Measurements from ENCODE around the gene SHOX.
"Not testable (repeated sequence)": the region's sequence is repeated elsewhere in the genome, so short reads cannot be mapped to it uniquely, and the experiment has no call there.

Gene SHOX

DNA sequence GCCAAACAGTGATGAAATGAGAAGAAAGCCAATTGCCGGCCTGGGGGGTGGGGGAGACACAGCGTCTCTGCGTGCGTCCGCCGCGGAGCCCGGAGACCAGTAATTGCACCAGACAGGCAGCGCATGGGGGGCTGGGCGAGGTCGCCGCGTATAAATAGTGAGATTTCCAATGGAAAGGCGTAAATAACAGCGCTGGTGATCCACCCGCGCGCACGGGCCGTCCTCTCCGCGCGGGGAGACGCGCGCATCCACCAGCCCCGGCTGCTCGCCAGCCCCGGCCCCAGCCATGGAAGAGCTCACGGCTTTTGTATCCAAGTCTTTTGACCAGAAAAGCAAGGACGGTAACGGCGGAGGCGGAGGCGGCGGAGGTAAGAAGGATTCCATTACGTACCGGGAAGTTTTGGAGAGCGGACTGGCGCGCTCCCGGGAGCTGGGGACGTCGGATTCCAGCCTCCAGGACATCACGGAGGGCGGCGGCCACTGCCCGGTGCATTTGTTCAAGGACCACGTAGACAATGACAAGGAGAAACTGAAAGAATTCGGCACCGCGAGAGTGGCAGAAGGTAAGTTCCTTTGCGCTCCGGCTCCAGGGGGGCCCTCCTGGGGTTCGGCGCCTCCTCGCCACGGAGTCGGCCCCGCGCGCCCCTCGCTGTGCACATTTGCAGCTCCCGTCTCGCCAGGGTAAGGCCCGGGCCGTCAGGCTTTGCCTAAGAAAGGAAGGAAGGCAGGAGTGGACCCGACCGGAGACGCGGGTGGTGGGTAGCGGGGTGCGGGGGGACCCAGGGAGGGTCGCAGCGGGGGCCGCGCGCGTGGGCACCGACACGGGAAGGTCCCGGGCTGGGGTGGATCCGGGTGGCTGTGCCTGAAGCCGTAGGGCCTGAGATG, at the start of gene SHOX:
Gene SHOX, plus strand, starts transcription at position 180 of the 885 bp plus-strand sequence. Its CDS starts 107 bp downstream, at position 287.
- Histone ChIP-seq H3K4me3 (no peak within 1 kb of the TSS), H4K20me1 (peaks cover 30% of the 10 kb centered on the region; the same call in 1 of the 2 replicates), H3K4me1 (peaks cover 12% of the 10 kb centered on the region), H3K4me2 (no peak within 1 kb of the TSS), H3K9ac (no peak within 1 kb of the TSS), H3K9me3 (peaks cover 58% of the 10 kb centered on the region), H3K27me3 (peaks cover 91% of the 10 kb centered on the region), H3K36me3 (no peaks in the 10 kb centered on the region), H3K27ac (no peak within 1 kb of the TSS)
- no peak for TF ChIP-seq Cebpa-rat (IDR thresholded peaks at IDR 0.05)

GRCh38 chrX:581066-581465, 49.5 kb upstream of the SHOX start:
- no peaks in the 10 kb centered on the region for H3K4me1 ChIP-seq
- no peaks in the 10 kb centered on the region for H4K20me1 ChIP-seq
- TF ChIP-seq Cebpa-rat (IDR thresholded peaks at IDR 0.05) = no peak

DNA sequence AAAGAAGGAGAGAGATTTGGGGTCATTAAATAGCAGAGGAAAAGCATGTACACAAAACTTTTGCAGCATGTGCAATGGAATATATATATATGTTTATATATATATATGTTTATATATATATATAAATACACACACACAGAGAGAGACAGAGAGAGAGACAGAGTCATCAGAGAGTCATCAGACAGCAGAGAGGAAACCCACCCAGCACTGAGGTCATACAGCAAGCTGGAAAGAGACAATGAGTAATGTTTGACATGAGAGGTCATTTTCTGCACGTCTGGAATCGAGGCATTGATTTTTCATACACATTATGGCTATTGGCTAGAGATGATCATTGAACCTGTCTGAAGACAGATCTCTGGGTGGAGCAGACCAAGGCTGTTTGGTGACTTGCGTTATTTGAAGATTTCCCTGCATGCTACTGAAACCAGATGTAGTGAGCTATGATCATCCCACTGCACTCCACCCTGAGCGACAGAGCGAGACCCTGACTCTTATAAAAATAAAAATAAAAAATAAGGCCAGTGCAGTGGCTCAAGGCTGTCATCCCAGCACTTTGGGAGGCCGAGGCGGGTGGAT, 48.8 kb upstream of the SHOX start:
- Histone ChIP-seq H3K4me2 (no peak overlapping the region), H3K4me3 (no peak overlapping the region), H3K9me3 (no peaks in the 10 kb centered on the region), H3K4me1 (no peaks in the 10 kb centered on the region), H3K9ac (no peak overlapping the region), H3K36me3 (no peaks in the 10 kb centered on the region), H3K27me3 (no peaks in the 10 kb centered on the region), H3K27ac (no peak overlapping the region), H4K20me1 (no peaks in the 10 kb centered on the region)
- no peak for TF ChIP-seq Cebpa-rat (IDR thresholded peaks at IDR 0.05)

More at GRCh38 chrX:581066-581465, 49.5 kb upstream of the SHOX start:
- Histone ChIP-seq H3K27ac (no peak overlapping the region), H3K36me3 (no peaks in the 10 kb centered on the region), H3K4me2 (no peak overlapping the region), H3K27me3 (no peaks in the 10 kb centered on the region), H3K9ac (no peak overlapping the region), H3K9me3 (no peaks in the 10 kb centered on the region), H3K4me3 (no peak overlapping the region)

DNA sequence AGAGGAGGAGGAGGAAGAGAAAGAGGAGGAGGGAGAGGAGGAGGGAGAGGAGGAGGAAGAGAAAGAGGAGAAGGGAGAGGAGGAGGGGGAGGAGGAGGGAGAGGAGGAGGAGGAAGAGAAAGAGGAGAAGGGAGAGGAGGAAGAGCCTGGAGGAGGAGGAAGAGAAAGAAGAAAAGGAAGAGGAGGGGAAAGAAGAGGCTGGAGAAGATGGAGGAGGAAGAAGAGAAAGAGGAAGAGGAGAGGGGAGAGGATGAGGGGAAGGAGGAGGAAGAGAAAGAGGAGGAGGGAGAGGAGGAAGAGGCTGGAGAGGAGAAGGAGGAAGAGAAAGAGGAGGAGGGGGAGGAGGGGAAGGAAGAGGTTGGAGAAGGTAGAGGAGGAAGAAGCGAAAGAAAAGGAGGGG, 46.0 kb upstream of the SHOX start:
- H3K4me2 ChIP-seq = no peak overlapping the region
- TF ChIP-seq Cebpa-rat (IDR thresholded peaks at IDR 0.05) = no peak
- H4K20me1 ChIP-seq = no peaks in the 10 kb centered on the region

DNA sequence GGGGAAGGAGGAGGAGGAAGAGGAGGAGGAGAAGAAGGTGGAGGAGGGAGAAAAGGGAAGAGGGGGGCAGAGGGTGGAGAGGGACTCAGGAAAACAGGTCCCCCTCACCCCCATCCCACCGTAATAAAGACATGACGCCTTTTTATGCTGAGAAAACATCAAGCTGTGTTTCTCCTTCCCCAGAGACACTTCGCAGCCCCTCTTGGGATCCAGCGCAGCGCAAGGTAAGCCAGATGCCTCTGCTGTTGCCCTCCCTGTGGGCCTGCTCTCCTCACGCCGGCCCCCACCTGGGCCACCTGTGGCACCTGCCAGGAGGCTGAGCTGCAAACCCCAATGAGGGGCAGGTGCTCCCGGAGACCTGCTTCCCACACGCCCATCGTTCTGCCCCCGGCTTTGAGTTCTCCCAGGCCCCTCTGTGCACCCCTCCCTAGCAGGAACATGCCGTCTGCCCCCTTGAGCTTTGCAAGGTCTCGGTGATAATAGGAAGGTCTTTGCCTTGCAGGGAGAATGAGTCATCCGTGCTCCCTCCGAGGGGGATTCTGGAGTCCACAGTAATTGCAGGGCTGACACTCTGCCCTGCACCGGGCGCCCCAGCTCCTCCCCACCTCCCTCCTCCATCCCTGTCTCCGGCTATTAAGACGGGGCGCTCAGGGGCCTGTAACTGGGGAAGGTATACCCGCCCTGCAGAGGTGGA, 45.3 kb upstream of the SHOX start:
- Histone ChIP-seq H3K27me3 (no peaks in the 10 kb centered on the region), H3K4me3 (no peak overlapping the region), H3K27ac (no peak overlapping the region), H3K4me1 (no peaks in the 10 kb centered on the region), H4K20me1 (no peaks in the 10 kb centered on the region), H3K9ac (no peak overlapping the region), H3K36me3 (no peaks in the 10 kb centered on the region), H3K4me2 (no peak overlapping the region), H3K9me3 (no peaks in the 10 kb centered on the region)
- no peak for TF ChIP-seq Cebpa-rat (IDR thresholded peaks at IDR 0.05)

More for the DNA sequence above, 46.0 kb upstream of the SHOX start:
- Histone ChIP-seq H3K27me3 (no peaks in the 10 kb centered on the region), H3K36me3 (no peaks in the 10 kb centered on the region), H3K9ac (no peak overlapping the region), H3K4me1 (no peaks in the 10 kb centered on the region), H3K27ac (no peak overlapping the region), H3K4me3 (no peak overlapping the region), H3K9me3 (no peaks in the 10 kb centered on the region)

- Histone ChIP-seq H3K4me2 (no peak overlapping the region), H3K36me3 (no peaks in the 10 kb centered on the region), H3K9me3 (no peaks in the 10 kb centered on the region), H3K9ac (no peak overlapping the region), H3K27ac (no peak overlapping the region), H3K27me3 (no peaks in the 10 kb centered on the region), H4K20me1 (no peaks in the 10 kb centered on the region), H3K4me3 (no peak overlapping the region), H3K4me1 (no peaks in the 10 kb centered on the region)
- no peak for TF ChIP-seq Cebpa-rat (IDR thresholded peaks at IDR 0.05)
These were observed 44.2 kb upstream of the SHOX start for GRCh38 chrX:586351-586750.

DNA sequence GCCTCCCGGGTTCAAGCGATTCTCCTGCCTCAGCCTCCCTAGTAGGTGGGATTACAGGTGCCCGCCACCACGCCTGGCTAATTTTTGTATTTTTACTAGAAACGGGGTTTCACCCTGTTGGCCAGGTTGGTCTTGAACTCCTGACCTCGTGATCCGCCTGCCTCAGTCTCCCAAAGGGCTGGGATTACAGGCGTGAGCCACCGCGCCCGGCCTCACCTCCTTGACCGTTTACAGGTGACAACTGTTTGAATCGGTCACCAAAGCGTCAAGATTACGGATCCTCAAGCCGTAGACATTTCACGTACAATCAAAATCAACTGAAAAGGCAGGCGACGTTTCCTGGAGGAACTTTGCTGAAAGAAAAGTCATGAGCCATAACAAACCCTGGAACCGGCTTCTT, 41.3 kb upstream of the SHOX start:
- not testable (repeated sequence) for H3K27ac ChIP-seq, H4K20me1 ChIP-seq, H3K9me3 ChIP-seq, H3K9ac ChIP-seq, H3K4me1 ChIP-seq, H3K36me3 ChIP-seq, H3K27me3 ChIP-seq, H3K4me2 ChIP-seq, H3K4me3 ChIP-seq

- Histone ChIP-seq H3K4me1 (no peaks in the 10 kb centered on the region), H3K4me3 (no peak overlapping the region), H3K4me2 (no peak overlapping the region), H3K9ac (no peak overlapping the region), H3K9me3 (peaks cover 3% of the 10 kb centered on the region; the same call in 1 of the 2 replicates), H4K20me1 (no peaks in the 10 kb centered on the region), H3K27ac (no peak overlapping the region), H3K27me3 (no peaks in the 10 kb centered on the region), H3K36me3 (no peaks in the 10 kb centered on the region)
- TF ChIP-seq Cebpa-rat (IDR thresholded peaks at IDR 0.05) = no peak
These were observed 39.7 kb upstream of the SHOX start for GRCh38 chrX:590693-591404.

- H3K27ac ChIP-seq = no peak overlapping the region
- no peaks in the 10 kb centered on the region for H3K27me3 ChIP-seq
- H3K4me2 ChIP-seq = no peak overlapping the region
- H3K9ac ChIP-seq = no peak overlapping the region
- no peaks in the 10 kb centered on the region for H3K36me3 ChIP-seq
- no peak overlapping the region for H3K4me3 ChIP-seq
- TF ChIP-seq Cebpa-rat (IDR thresholded peaks at IDR 0.05) = no peak
- no peaks in the 10 kb centered on the region for H4K20me1 ChIP-seq
- peaks cover 41% of the 10 kb centered on the region for H3K9me3 ChIP-seq
- H3K4me1 ChIP-seq = no peaks in the 10 kb centered on the region
These were observed 30.5 kb upstream of the SHOX start for GRCh38 chrX:599837-600715.

DNA sequence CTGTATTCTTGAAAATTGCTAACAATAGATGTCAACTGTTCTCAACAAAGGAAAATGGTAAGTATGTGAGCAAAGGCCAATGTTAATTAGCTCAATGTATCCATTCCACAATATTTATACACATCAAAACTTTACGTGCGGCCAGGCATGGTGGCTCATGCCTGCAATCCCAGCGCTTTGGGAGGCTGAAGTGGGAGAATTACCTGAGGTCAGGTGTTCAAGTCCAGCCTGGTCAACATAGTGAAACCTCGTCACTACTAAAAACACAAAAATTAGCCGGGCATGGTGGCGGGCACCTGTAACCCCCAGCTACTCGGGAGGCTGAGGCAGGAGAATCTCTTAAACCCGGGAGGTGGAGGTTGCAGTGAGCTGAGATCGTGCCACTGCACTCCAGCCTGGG, 27.6 kb upstream of the SHOX start:
- H3K4me2 ChIP-seq, H4K20me1 ChIP-seq, H3K27me3 ChIP-seq, H3K27ac ChIP-seq, H3K4me1 ChIP-seq, H3K4me3 ChIP-seq, H3K36me3 ChIP-seq, H3K9ac ChIP-seq: not testable (repeated sequence)
- peaks cover 22% of the 10 kb centered on the region for H3K9me3 ChIP-seq

DNA sequence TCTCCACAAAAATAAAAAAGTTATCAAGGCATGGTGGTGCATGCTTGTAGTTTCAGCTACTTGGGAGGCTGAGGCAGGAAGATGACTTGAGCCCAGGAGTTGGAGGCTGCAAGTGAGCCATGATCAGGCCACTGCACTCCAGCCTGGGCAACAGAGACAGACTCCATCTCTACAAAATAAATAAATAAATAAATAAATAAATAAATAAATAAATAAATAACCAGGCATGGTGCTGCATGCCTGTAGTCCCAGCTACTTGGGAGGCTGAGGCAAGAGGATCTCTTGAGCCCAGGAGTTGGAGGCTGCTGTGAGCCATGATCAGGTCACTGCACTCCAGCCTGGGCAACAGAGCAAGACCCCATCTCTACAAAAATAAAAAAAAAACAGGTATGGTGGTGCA, 26.0 kb upstream of the SHOX start:
- H3K27me3 ChIP-seq, H3K27ac ChIP-seq, H3K4me1 ChIP-seq, H4K20me1 ChIP-seq, H3K4me2 ChIP-seq, H3K36me3 ChIP-seq, H3K4me3 ChIP-seq, H3K9ac ChIP-seq: not testable (repeated sequence)
- peaks cover 21% of the 10 kb centered on the region for H3K9me3 ChIP-seq

- H3K4me3 ChIP-seq, H3K4me1 ChIP-seq, H3K27me3 ChIP-seq, H3K27ac ChIP-seq, H3K9ac ChIP-seq, H3K4me2 ChIP-seq, H4K20me1 ChIP-seq, H3K36me3 ChIP-seq: not testable (repeated sequence)
- peaks cover 28% of the 10 kb centered on the region for H3K9me3 ChIP-seq
These were observed 22.5 kb upstream of the SHOX start for GRCh38 chrX:608088-608487.
